GM10266 (cell line): Measurements from ENCODE around the gene GPC5.

Source experiments
- DNase-seq: peaks from one replicate; pipeline ENCODE4 v3.0.0; 2012; ENCODE audit errors: extremely low spot score
- CTCF ChIP-seq: IDR thresholded peaks from 2 replicates; pipeline ENCODE4 v1.5.1; 2012; ENCODE audit warnings: mild to moderate bottlenecking, low read depth; ENCODE audit not compliant: control insufficient read depth, insufficient read depth; ENCODE audit errors: missing control alignments

Gene GPC5

GRCh38 chr13:91355099-91355825, 43.2 kb upstream of the GPC5 start:
- no peak for TF ChIP-seq CTCF
- no peak for DNase-seq

DNA sequence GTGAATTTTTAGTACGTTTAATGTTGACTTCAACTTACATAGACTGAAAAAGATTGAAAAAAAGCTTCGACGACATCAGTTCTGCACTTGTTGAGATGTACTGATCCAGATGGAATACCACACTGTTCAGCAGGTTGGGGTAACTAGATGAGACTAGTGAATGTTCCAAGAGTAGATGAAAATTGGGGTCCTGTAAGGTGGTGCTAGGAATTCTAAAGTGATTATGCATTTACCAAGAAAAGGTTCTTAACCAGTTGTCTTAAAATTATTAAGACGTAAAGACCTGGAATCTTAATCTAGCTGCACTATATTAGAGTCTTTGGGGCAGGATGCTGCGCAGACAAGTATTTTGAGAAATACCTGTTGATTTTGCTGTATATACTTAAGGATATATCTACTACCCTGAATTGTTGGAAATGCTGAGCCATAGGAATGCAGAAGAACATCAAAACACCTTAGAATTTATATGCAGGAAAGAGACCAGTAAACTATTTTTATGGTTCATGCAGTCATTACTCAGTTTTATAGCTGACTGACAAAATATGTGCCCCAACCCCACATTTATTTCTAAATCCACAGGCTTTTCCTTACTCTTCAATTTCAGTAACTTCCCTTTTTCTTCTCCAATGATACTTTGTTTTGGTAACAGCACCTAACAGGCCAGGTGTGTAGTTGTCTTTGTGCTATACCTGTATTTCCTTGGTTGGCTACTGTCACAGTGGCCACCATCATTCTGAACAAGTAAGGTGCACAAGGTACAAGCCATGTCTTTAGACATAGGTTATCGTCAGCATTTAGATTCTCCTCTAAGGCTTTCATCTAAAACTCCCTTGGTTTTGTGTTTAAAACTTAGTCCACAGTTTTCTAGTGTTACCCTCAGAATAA, 42.4 kb upstream of the GPC5 start:
- no peak for TF ChIP-seq CTCF
- no peak for DNase-seq

DNA sequence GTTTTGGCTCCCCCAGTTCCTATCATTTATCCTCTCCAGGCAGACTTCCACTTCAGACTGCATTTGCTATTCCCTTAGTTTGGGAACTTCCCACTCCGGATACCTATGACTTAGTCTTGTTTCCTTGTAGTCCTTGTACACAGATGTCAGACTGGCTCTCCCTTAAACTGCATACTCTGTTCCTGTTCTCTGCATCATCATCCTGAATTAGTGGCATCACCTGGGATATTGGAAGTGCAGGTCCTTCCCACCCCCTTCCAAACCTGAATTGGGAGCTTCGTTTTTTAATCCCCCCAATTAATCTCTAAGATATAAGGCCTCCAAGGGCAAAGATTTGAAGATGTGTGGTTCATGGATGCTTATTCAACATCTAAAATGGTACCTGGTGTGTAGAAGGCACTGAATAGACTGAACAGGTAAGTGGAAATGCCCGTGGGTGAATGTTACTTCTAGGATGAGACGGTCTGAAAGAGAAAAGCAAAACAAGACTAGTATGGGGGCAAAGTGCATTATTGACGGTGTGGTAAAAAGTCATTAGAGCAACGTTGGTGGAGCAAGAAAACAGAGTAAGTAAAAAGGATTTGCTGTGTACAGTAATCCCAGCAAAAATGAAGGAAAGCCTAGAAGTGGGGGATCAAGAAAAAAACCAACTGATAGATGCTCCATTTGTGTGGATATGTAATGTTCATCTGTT, 41.4 kb upstream of the GPC5 start:
- DNase-seq, result no peak
- no peak for TF ChIP-seq CTCF

DNA sequence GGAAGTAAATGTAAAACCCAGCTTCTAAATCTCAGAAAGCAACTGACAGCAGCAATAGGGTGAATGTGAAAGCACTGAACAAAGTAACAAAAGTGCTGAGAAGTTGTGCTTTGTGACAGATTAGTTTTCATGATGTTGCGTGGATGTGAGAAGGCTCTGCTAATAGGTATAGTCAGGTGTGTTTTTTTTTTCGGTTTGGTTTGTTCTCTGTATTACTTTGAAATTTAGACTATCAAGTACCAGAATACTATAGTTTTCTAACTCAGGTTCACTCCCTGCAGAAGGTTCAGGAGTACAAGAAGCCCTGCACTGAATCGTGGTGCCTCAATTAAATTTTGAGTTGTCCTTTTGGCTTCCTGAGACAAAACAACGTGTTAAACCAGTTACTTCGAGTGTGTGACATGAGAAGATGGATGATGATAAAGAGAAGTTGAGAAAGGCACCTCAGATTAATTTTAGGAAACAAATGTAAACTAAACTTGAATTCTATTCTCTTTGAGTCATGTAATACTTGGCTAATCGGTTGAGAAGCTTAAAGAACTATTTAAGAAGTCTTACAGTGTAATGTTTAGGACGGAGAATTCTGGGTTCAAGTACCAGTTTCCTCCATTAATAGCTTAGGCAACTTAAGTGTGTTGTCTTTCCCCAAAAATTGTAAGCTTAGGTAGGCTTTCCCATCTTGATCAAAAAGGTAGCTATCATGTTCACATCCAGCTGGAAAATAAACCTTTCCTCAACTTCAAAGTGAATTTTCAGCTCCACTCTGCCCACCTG, 40.6 kb upstream of the GPC5 start:
- DNase-seq, result no peak
- no peak for TF ChIP-seq CTCF

GRCh38 chr13:91358387-91358782, 40.0 kb upstream of the GPC5 start:
- no peak for TF ChIP-seq CTCF
- DNase-seq, result no peak

- no peak for TF ChIP-seq CTCF
- DNase-seq, result no peak
Measured at GRCh38 chr13:91359111-91359510, 39.3 kb upstream of the GPC5 start.
